GM19438 (cell line): ENCODE measurements around the gene PUM1.

Source experiments
- ATAC-seq: cut with Tn5 transposase; IDR thresholded peaks from one replicate; pipeline ENCODE4 v1.9.1; 2021; ENCODE audit warnings: low read depth; ENCODE audit not compliant: unreplicated experiment

The PUM1 gene

GRCh38 chr1:30899577-30900389, 165.7 kb downstream of the PUM1 start:
- no peak for ATAC-seq

- no peak for ATAC-seq
These were observed 167.3 kb downstream of the PUM1 start for GRCh38 chr1:30898031-30898815.

DNA sequence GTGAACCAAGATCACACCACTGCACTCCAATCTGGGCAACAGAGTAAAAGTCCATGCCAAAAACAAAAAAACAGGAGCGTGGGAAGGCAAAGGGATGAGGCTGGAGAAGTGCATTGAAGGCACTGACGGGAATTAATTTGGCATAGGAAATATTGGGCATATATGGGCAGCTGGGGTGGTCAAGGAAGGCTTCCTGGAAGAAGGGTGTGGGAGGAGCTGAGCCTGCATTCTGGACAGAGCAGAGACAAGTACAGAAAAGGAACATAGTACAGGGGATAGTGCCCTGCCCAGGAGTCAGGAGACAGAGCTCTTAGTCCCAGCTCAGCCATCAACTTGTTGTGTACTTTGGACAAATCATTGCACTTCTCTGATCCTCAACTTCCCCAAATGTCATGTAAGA, 168.6 kb downstream of the PUM1 start:
- ATAC-seq = no peak

- ATAC-seq = no peak
These were observed 169.4 kb downstream of the PUM1 start for GRCh38 chr1:30895944-30896660.

- ATAC-seq = no peak
These were observed 170.1 kb downstream of the PUM1 start for GRCh38 chr1:30895382-30895943.

DNA sequence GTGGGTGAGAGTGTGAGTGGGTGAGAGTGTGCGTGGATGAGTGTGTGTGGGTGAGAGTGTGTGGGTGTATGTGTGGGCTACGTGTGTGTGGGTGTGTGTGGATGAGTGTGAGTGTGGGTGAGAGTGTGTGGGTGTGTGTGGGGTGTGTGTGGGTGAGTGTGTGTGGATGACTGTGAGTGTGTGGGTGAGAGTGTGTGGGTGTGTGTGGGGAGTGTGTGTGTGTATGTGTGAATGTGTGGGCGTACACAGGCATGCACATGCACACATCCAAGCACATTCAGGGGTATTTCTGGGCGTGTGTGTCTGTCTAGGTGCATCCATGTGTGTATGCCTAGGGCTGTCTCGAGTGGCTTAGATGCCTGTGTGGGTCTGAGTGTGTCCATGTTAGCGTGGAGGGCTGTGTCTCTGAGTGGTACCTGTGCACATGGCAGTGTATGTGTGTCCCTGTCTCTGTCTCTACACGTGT, 171.0 kb downstream of the PUM1 start:
- ATAC-seq = no peak

GRCh38 chr1:30893776-30894507, 171.6 kb downstream of the PUM1 start:
- ATAC-seq = no peak

GRCh38 chr1:30892671-30893073, 172.8 kb downstream of the PUM1 start:
- ATAC-seq = no peak

DNA sequence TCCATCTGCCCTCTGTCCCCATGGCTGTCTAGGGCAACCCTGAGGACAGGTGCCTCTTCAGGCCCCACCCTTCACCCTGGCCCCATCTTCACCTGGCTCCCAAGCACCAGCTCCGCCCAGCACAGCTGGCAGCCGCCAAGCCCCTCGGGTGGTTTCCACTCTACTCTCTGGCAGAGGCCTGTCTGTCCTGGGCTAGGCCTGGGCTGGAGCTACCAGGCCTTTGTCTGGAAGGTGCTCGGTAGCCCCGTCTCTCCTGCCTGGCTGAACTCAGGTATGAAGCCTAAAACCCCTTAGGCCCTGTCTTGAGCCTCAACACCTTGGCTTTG, 174.3 kb downstream of the PUM1 start:
- ATAC-seq = no peak

- no peak for ATAC-seq
These were observed 174.9 kb downstream of the PUM1 start for GRCh38 chr1:30890502-30891226.

DNA sequence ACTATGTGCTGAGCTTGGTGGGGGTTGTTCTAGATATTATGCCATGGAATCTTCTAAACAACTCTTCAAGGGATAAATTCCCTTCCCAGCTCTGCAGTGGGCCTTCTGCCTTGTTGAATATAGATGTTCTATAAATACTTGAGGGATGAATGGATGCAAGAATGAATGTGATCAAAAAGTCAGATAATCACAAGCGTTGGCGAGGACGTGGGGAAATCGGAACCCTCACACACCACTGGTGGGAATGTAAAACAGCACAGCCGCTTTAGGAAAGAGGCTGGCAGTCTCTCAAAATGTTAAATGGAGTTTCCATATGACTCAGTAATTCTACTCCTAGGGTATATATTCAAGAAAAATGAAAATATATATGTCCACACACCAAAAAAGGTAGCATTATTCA, 176.0 kb downstream of the PUM1 start:
- ATAC-seq = no peak

DNA sequence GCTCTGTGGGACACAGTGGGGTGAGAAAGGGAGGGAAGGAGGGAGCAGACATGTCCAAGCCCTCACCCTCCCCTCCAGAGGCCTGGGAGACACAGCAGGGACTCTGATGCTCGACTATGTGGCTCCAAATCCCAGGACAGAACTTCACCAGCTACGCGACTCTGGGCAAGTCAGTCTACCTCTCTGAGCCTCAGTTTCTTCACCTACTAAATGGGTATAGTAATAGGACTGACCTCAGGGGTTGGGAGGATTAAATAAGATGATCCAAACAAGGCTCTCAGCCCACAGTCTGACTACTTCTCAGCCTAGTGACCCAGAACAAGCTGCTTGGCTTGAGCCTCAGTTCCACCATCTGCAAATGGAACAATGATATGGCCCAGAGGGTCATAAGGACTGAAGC, 176.5 kb downstream of the PUM1 start:
- ATAC-seq = no peak

- no peak for ATAC-seq
These were observed 177.1 kb downstream of the PUM1 start for GRCh38 chr1:30888391-30888790.

GRCh38 chr1:30887485-30888315, 177.8 kb downstream of the PUM1 start:
- no peak for ATAC-seq

GRCh38 chr1:30886710-30887428, 178.6 kb downstream of the PUM1 start:
- ATAC-seq = no peak

DNA sequence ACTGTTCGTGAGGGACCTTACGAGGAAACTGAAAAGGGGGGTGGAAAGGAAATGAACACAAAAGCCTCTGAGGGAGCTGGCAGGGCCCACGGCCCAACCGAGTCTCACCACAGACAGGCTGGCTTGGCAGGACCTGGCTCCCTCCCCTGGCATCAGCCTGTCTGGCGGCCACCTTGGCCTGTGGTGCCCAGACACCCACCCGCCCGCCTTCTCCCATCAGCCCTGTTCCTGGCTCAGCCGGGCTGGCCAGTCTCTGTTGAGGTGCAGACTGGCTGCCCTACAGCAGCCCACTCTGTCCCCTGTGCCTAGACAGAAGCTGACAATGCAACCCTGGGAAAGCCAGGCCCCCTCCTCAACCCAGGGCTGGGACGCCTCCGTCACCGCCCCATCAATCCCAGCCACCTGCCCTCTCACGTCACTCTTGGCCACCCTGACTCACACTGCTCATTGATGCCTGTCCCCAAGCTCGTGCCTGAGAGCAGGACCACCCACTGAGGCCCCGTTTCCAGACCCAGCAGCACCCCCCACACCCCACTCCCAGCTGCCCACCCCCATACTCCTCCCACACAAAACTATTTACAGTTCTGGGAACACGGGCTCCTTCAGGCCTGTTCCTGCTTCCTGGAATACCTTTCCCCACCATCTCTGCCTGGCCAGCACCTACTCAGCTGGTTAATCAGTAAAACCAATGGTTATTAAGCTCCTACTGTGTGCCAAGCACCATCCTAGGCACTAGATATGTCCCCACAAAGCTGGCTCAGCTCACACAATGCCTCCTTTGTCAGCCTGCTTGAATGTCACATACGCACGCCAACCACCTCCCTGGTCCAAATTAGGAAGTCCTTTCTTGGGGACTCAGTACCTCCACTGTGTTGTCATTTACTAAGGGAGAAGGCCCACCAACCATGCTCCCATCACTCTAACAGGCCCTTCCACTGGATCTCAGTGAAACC, 179.7 kb downstream of the PUM1 start:
- no peak for ATAC-seq

- no peak for ATAC-seq
These were observed 180.8 kb downstream of the PUM1 start for GRCh38 chr1:30884723-30885122.
